K562 (cell line): ENCODE data around the gene POU2F1.
A peak's percentile ranks its signal among the peaks of the same experiment; 100 is the strongest.

Experiments used
- BMI1 ChIP-seq: fragments of 150-350 bp; IDR thresholded peaks from 2 replicates; pipeline ENCODE4 v1.6.1; 2014; ENCODE audit warnings: low read length
- CTCF ChIP-seq, 3 experiments: IDR thresholded peaks in 2 of 3; conservative IDR thresholded peaks in 1 of 3; 2 replicates each; pipeline ENCODE4 v1.5.1; 2011 to 2012; ENCODE audit warnings: low read length in 3 of 3, mild to moderate bottlenecking in 3 of 3, control low read depth in 2 of 3, improper control_type of control experiment in 1 of 3, inconsistent platforms in 1 of 3, low read depth in 1 of 3, mixed read lengths in 1 of 3, moderate library complexity in 1 of 3; ENCODE audit not compliant: insufficient read depth in 2 of 3
- ERF ChIP-seq: fragments of 450-650 bp; formaldehyde crosslinking; IDR thresholded peaks from 2 replicates; pipeline ENCODE4 v1.4.0; 2020; ENCODE audit warnings: mild to moderate bottlenecking, mixed read lengths
- HMGN3 ChIP-seq: IDR thresholded peaks from 2 replicates; pipeline ENCODE4 v1.6.1; 2011; ENCODE audit warnings: borderline replicate concordance, low read depth, mild to moderate bottlenecking, mixed read lengths, low read length; ENCODE audit not compliant: insufficient read length; ENCODE audit errors: extremely low read depth
- POLR2A ChIP-seq: fragments of 450-650 bp; conservative IDR thresholded peaks from 2 replicates; pipeline ENCODE4 v1.6.1; 2016
- ZNF174 ChIP-seq: fragments of 250-450 bp; sonication (Bioruptor Pico); IDR thresholded peaks from 2 replicates; pipeline ENCODE4 v1.4.0; 2020; ENCODE audit warnings: mild to moderate bottlenecking
- ZNF224 ChIP-seq: sonication (generic); formaldehyde crosslinking; IDR thresholded peaks from 2 replicates; pipeline ENCODE4 v1.8.0; 2022; ENCODE audit warnings: mild to moderate bottlenecking, missing genetic modification reagents

- TF ChIP-seq ERF (CRISPR knock-in tag) = no peak
- no peak for TF ChIP-seq POLR2A
- no peak for TF ChIP-seq HMGN3
- no peak for TF ChIP-seq ZNF174 (CRISPR knock-in tag)
- no peak for TF ChIP-seq ZNF224 (CRISPR knock-in tag)
- TF ChIP-seq BMI1 = no peak
- peak in 2 of 3 experiments; percentile 31 to 32; a peak in 1 of 6 replicates for TF ChIP-seq CTCF (IDR thresholded peaks at IDR 0.05 in 2 of 3, conservative IDR thresholded peaks at IDR 0.05 in 1 of 3; ENCODE audit: insufficient read depth in 2 of 3, low read depth in 1 of 3, low read length in 3 of 3)
Observed at GRCh38 chr1:167207940-167208623, 12.6 kb upstream of the POU2F1 start.
